Suprapubic skin (tissue), 3 donors: ENCODE results near the gene CFAP74.

Experiments
- POLR2A ChIP-seq, 2 donors: fragments of 450-650 bp; IDR thresholded peaks; one replicate each; pipeline ENCODE4 v1.6.1; 2017; ENCODE audit warnings: antibody characterized with exemption in 2 of 2, mild to moderate bottlenecking in 2 of 2, moderate library complexity in 2 of 2
- TF ChIP-seq, protein P1 (sequence below), 2 donors: fragments of 200-600 bp in 1 of 2; fragments of 450-650 bp in 1 of 2; sonication (generic) in 1 of 2; IDR thresholded peaks; one replicate each; pipeline ENCODE4 v1.5.1; 2016 to 2019; ENCODE audit warnings: antibody characterized with exemption in 2 of 2, mild to moderate bottlenecking in 1 of 2, moderate library complexity in 1 of 2

DNA sequence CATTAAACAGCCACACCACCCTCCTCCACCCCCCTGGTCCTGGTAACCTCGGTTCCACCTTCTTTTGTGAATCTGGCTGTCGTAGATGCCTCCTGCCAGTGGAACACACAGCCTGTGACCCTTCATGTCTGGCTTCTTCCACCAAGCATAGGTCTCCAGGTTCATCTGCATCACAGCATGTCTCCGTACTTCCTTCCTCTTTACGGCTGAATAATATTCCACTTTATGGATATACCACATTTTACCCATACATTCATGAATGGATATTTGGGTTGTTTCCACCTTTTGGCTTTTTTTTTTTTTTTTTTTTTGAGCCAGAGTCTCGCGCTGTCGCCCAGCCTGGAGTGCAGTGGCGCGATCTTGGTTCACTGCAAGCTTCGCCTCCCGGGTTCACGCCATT, 100.4 kb downstream of the CFAP74 start:
- TF ChIP-seq, protein P1, sequence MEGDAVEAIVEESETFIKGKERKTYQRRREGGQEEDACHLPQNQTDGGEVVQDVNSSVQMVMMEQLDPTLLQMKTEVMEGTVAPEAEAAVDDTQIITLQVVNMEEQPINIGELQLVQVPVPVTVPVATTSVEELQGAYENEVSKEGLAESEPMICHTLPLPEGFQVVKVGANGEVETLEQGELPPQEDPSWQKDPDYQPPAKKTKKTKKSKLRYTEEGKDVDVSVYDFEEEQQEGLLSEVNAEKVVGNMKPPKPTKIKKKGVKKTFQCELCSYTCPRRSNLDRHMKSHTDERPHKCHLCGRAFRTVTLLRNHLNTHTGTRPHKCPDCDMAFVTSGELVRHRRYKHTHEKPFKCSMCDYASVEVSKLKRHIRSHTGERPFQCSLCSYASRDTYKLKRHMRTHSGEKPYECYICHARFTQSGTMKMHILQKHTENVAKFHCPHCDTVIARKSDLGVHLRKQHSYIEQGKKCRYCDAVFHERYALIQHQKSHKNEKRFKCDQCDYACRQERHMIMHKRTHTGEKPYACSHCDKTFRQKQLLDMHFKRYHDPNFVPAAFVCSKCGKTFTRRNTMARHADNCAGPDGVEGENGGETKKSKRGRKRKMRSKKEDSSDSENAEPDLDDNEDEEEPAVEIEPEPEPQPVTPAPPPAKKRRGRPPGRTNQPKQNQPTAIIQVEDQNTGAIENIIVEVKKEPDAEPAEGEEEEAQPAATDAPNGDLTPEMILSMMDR (IDR thresholded peaks at IDR 0.05): no peak
- no peak for TF ChIP-seq POLR2A (IDR thresholded peaks at IDR 0.05)
